CD14-positive monocyte (primary cell): Measurements from ENCODE around the gene SH3RF1. TPM values are rescaled to one million over a fixed set of nuclear protein-coding genes. Genes with fewer than 3 reads are reported as not detected.

Source experiments
- DNase-seq, 3 donors: peaks; one replicate each; pipeline ENCODE4 v3.0.0-alpha.2; 2011 to 2022
- H2AFZ ChIP-seq: 2 replicates; pipeline ENCODE4 v1.6.0; 2012; ENCODE audit warnings: mild to moderate bottlenecking, low read depth, low read length, inconsistent platforms; ENCODE audit not compliant: insufficient read depth, poor library complexity, severe bottlenecking
- H3K27ac ChIP-seq, 2 donors: 1 replicate in 1 of 2; 2 replicates in 1 of 2; pipeline ENCODE4 v1.5.1; 2012 to 2013; ENCODE audit warnings: low read length in 2 of 2, control low read depth in 1 of 2, inconsistent platforms in 1 of 2, low read depth in 1 of 2, mild to moderate bottlenecking in 1 of 2
- H3K27me3 ChIP-seq, 2 donors: one replicate each; pipeline versions ENCODE4 v1.6.0 to v1.6.1; 2011 to 2013; ENCODE audit warnings: low read length in 2 of 2; ENCODE audit not compliant: control insufficient read depth in 2 of 2, insufficient read depth in 2 of 2
- H3K36me3 ChIP-seq, 2 donors: replicated peaks in 1 of 2; 1 replicate in 1 of 2; 2 replicates in 1 of 2; pipeline versions ENCODE4 v1.5.1 to v1.6.1; 2012 to 2013; ENCODE audit warnings: low read length in 2 of 2, control low read depth in 1 of 2, inconsistent platforms in 1 of 2, mild to moderate bottlenecking in 1 of 2; ENCODE audit not compliant: insufficient read depth in 2 of 2, control insufficient read depth in 1 of 2
- H3K4me1 ChIP-seq, 2 donors: 1 replicate in 1 of 2; 2 replicates in 1 of 2; pipeline versions ENCODE4 v1.5.1 to v1.6.1; 2012 to 2013; ENCODE audit warnings: low read length in 2 of 2, control low read depth in 1 of 2, inconsistent platforms in 1 of 2, mild to moderate bottlenecking in 1 of 2, moderate library complexity in 1 of 2; ENCODE audit not compliant: insufficient read depth in 2 of 2, control insufficient read depth in 1 of 2
- H3K4me2 ChIP-seq: replicated peaks from 2 replicates; pipeline ENCODE3; 2012; ENCODE audit warnings: low read length, moderate library complexity, mild to moderate bottlenecking; ENCODE audit not compliant: poor library complexity, severe bottlenecking; ENCODE audit errors: extremely low read depth
- H3K4me3 ChIP-seq, 3 experiments: fragments of 200-600 bp in 1 of 3; sonication (generic) in 1 of 3; replicated peaks in 1 of 3; 1 replicate in 2 of 3; 2 replicates in 1 of 3; pipeline ENCODE4 v1.5.1; 2011 to 2013; ENCODE audit warnings: low read length in 3 of 3, mild to moderate bottlenecking in 3 of 3, control low read depth in 2 of 3, low read depth in 2 of 3, inconsistent platforms in 1 of 3, moderate library complexity in 1 of 3
- H3K79me2 ChIP-seq: 2 replicates; pipeline ENCODE4 v1.6.0; 2012; ENCODE audit warnings: mild to moderate bottlenecking, control low read depth, inconsistent platforms, low read length, moderate library complexity; ENCODE audit not compliant: insufficient read depth
- H3K9ac ChIP-seq: 2 replicates; pipeline ENCODE4 v1.6.0; 2017; ENCODE audit warnings: low read length, mild to moderate bottlenecking; ENCODE audit not compliant: insufficient read depth, poor library complexity, severe bottlenecking
- H3K9me3 ChIP-seq, 2 donors: replicated peaks in 1 of 2; 1 replicate in 1 of 2; 2 replicates in 1 of 2; pipeline versions ENCODE4 v1.5.1 to v1.6.1; 2012 to 2013; ENCODE audit warnings: low read length in 2 of 2, control low read depth in 1 of 2; ENCODE audit not compliant: control insufficient read depth in 1 of 2, insufficient read depth in 1 of 2
- H4K20me1 ChIP-seq: 2 replicates; pipeline ENCODE4 v1.6.0; 2012; ENCODE audit warnings: mild to moderate bottlenecking, low read length, control low read depth, moderate library complexity; ENCODE audit not compliant: insufficient read depth
- H3K27ac Mint-ChIP-seq, 7 donors: one replicate each; pipeline ENCODE4 v1.8.0; 2020; ENCODE audit warnings: mild to moderate bottlenecking in 7 of 7, mixed read lengths in 7 of 7, moderate library complexity in 6 of 7, inconsistent platforms in 2 of 7
- H3K27me3 Mint-ChIP-seq, 3 donors: one replicate each; pipeline ENCODE4 v1.8.0; 2021 to 2022; ENCODE audit warnings: low read depth in 3 of 3, mild to moderate bottlenecking in 3 of 3, mixed read lengths in 3 of 3, moderate library complexity in 3 of 3, inconsistent platforms in 1 of 3
- H3K36me3 Mint-ChIP-seq, 2 donors: one replicate each; pipeline ENCODE4 v1.8.0; 2020; ENCODE audit warnings: mixed read lengths in 2 of 2, inconsistent platforms in 1 of 2, mild to moderate bottlenecking in 1 of 2
- H3K4me1 Mint-ChIP-seq: one replicate; pipeline ENCODE4 v1.8.0; 2020; ENCODE audit warnings: mild to moderate bottlenecking, mixed read lengths
- H3K4me3 Mint-ChIP-seq, 2 donors: one replicate each; pipeline ENCODE4 v1.8.0; 2020; ENCODE audit warnings: mild to moderate bottlenecking in 2 of 2, mixed read lengths in 2 of 2, moderate library complexity in 1 of 2
- H3K9me3 Mint-ChIP-seq, 7 donors: one replicate each; pipeline ENCODE4 v1.8.0; 2020 to 2022; ENCODE audit warnings: mixed read lengths in 7 of 7, mild to moderate bottlenecking in 6 of 7, moderate library complexity in 6 of 7, inconsistent platforms in 2 of 7
- CTCF ChIP-seq: fragments of 200-600 bp; IDR thresholded peaks from one replicate; pipeline ENCODE4 v1.8.0; 2022; ENCODE audit warnings: antibody characterized with exemption, mild to moderate bottlenecking
- WGBS: methylation state at CpG from one replicate; pipeline ENCODE4 v1.1.5; 2013; ENCODE audit warnings: missing lambda C conversion rate; ENCODE audit not compliant: insufficient coverage; 5-methylcytosine and 5-hydroxymethylcytosine counted together
- intact Hi-C, 2 donors: fragments of 100-400 bp; cut with micrococcal nuclease; formaldehyde crosslinking; loops; one replicate each; pipeline versions ENCODE4 v1.15.0 to v1.15.1; 2023
- polyA plus RNA-seq, 3 donors: library from polyadenylated mRNA; depleted of rRNA in 1 of 3; unstranded in 2 of 3; stranded (reverse) in 1 of 3; fragments of 300-500 nt in 2 of 3; fragments of >200 nt in 1 of 3; fragmentation: Illumina TruSeq in 2 of 3; gene quantifications; 1 replicate in 2 of 3; 2 replicates in 1 of 3; pipeline ENCODE4 v1.2.3, GENCODE V29; 2012 to 2021

Gene SH3RF1
- polyA plus RNA-seq, 3 donors, result 3.1 to 4.7 (median 4.4) TPM

GRCh38 chr4:169128902-169129301, 141.9 kb downstream of the SH3RF1 start:
- H3K36me3 ChIP-seq, result peaks cover 29 to 78% of the 10 kb centered on the region in 2 donors
- Mint-ChIP-seq H3K4me1 (no peaks in the 10 kb centered on the region), H3K27me3 (no peaks in the 10 kb centered on the region), H3K9me3 (no peaks in the 10 kb centered on the region), H3K4me3 (no peak overlapping the region), H3K36me3 (peaks cover 63 to 69% of the 10 kb centered on the region in 2 donors), H3K27ac (no peak overlapping the region)
- H3K27ac ChIP-seq, result no peak overlapping the region
- WGBS, result no CpG with 5 or more reads among the region's 3 CpGs
- no peaks in the 10 kb centered on the region for H3K79me2 ChIP-seq
- no peak overlapping the region for H2AFZ ChIP-seq
- H3K27me3 ChIP-seq, result no peaks in the 10 kb centered on the region
- H3K4me3 ChIP-seq, result no peak overlapping the region
- no peaks in the 10 kb centered on the region for H4K20me1 ChIP-seq
- H3K4me2 ChIP-seq, result no peak overlapping the region
- H3K9me3 ChIP-seq, result no peaks in the 10 kb centered on the region
- H3K4me1 ChIP-seq, result no peaks in the 10 kb centered on the region
- no peak for TF ChIP-seq CTCF
- DNase-seq, result no peak
- intact Hi-C loops, result no loop called here
- H3K9ac ChIP-seq, result no peak overlapping the region

- no peak overlapping the region for H3K9ac ChIP-seq
- no peak for TF ChIP-seq CTCF
- Mint-ChIP-seq H3K27ac (no peak overlapping the region), H3K27me3 (no peaks in the 10 kb centered on the region), H3K9me3 (no peaks in the 10 kb centered on the region), H3K36me3 (peaks cover 59 to 61% of the 10 kb centered on the region in 2 donors), H3K4me3 (no peak overlapping the region), H3K4me1 (no peaks in the 10 kb centered on the region)
- no peak for DNase-seq
- peaks cover 29 to 65% of the 10 kb centered on the region in 2 donors for H3K36me3 ChIP-seq
- no peak overlapping the region for H3K4me3 ChIP-seq
- no peaks in the 10 kb centered on the region for H3K4me1 ChIP-seq
- no peaks in the 10 kb centered on the region for H4K20me1 ChIP-seq
- H3K27ac ChIP-seq, result no peak overlapping the region
- no peak overlapping the region for H3K4me2 ChIP-seq
- no CpG with 5 or more reads among the region's 1 CpG for WGBS
- intact Hi-C loops, result no loop called here
- no peaks in the 10 kb centered on the region for H3K79me2 ChIP-seq
- no peaks in the 10 kb centered on the region for H3K9me3 ChIP-seq
- H3K27me3 ChIP-seq, result no peaks in the 10 kb centered on the region
- no peak overlapping the region for H2AFZ ChIP-seq
These were observed 143.4 kb downstream of the SH3RF1 start for GRCh38 chr4:169127314-169127713.
